ENCODE data around the gene MAX.

- TF ChIP-seq, protein P1, sequence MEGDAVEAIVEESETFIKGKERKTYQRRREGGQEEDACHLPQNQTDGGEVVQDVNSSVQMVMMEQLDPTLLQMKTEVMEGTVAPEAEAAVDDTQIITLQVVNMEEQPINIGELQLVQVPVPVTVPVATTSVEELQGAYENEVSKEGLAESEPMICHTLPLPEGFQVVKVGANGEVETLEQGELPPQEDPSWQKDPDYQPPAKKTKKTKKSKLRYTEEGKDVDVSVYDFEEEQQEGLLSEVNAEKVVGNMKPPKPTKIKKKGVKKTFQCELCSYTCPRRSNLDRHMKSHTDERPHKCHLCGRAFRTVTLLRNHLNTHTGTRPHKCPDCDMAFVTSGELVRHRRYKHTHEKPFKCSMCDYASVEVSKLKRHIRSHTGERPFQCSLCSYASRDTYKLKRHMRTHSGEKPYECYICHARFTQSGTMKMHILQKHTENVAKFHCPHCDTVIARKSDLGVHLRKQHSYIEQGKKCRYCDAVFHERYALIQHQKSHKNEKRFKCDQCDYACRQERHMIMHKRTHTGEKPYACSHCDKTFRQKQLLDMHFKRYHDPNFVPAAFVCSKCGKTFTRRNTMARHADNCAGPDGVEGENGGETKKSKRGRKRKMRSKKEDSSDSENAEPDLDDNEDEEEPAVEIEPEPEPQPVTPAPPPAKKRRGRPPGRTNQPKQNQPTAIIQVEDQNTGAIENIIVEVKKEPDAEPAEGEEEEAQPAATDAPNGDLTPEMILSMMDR (IDR thresholded peaks at IDR 0.05; ENCODE audit: control extremely low read depth in 1 of 3, insufficient read depth in 1 of 3, low read depth in 1 of 3, low read length in 3 of 3): no peak
- TF ChIP-seq RAD21 (IDR thresholded peaks at IDR 0.05 in 1 of 2, conservative IDR thresholded peaks at IDR 0.05 in 1 of 2; ENCODE audit: low read depth in 2 of 2, low read length in 2 of 2): no peak
- TF ChIP-seq RFX5 (IDR thresholded peaks at IDR 0.05; ENCODE audit: borderline replicate concordance, low read depth, low read length): no peak
- no peak for TF ChIP-seq SP1 (IDR thresholded peaks at IDR 0.05; ENCODE audit: low read depth, low read length)
- TF ChIP-seq KDM1A (IDR thresholded peaks at IDR 0.05; ENCODE audit: borderline replicate concordance, low read length): no peak
Measured at GRCh38 chr14:65106316-65106715, 4.0 kb upstream of the MAX start.
